Measurements from ENCODE around the gene MOGAT3. TPM values are rescaled to one million over a fixed set of nuclear protein-coding genes. Genes with fewer than 3 reads are reported as not detected.

Gene MOGAT3
- total RNA-seq, 4 donors from 2014 or later, result 0.17 TPM; not detected in 3

- no peak for TF ChIP-seq CTCF (IDR thresholded peaks at IDR 0.05)
- no peak for TF ChIP-seq EP300 (IDR thresholded peaks at IDR 0.05)
- no peak for TF ChIP-seq POLR2A (IDR thresholded peaks at IDR 0.05; ENCODE audit: low read depth)
- no peak for TF ChIP-seq POLR2AphosphoS5 (IDR thresholded peaks at IDR 0.05)
- Histone ChIP-seq H3K36me3 (peaks cover 20 to 47% (median 37%) of the 10 kb centered on the region in 4 donors), H3K9me3 (no peaks in the 10 kb centered on the region), H3K27me3 (no peaks in the 10 kb centered on the region), H3K27ac (replicated peaks in 1 of 4) (peak overlapping the region; percentile 85 to 97 (median 94)), H3K4me3 (peak overlapping the region; percentile 71 to 93 (median 82)), H3K4me1 (peaks cover 35 to 68% (median 46%) of the 10 kb centered on the region in 4 donors)
- no peak for DNase-seq (ENCODE audit: extremely low spot score)
- WGBS, result 9% methylated on average over 26 of the region's 26 CpGs
- intact Hi-C loops (cut with DNase I), result no loop called here
Measured at GRCh38 chr7:101218236-101219125, 17.6 kb upstream of the MOGAT3 start.

- peak; percentile 99 for DNase-seq (ENCODE audit: extremely low spot score)
- Histone ChIP-seq H3K27me3 (no peaks in the 10 kb centered on the region), H3K9me3 (no peaks in the 10 kb centered on the region), H3K4me3 (peak within 1 kb of the TSS; percentile 71 to 93 (median 82)), H3K27ac (replicated peaks in 1 of 4) (peak within 1 kb of the TSS; percentile 85 to 97 (median 94)), H3K36me3 (peaks cover 15 to 47% (median 37%) of the 10 kb centered on the region in 4 donors), H3K4me1 (peaks cover 35 to 67% (median 46%) of the 10 kb centered on the region in 4 donors)
- TF ChIP-seq POLR2A (IDR thresholded peaks at IDR 0.05; ENCODE audit: low read depth) (no peak), POLR2AphosphoS5 (IDR thresholded peaks at IDR 0.05) (peak; percentile 62 to 91), CTCF (IDR thresholded peaks at IDR 0.05) (peak in 1 of 3 experiments; percentile 7), EP300 (IDR thresholded peaks at IDR 0.05) (no peak)
- WGBS, result under 1% methylated on average over 52 of the region's 57 CpGs
- intact Hi-C loops (cut with DNase I), result loop anchor here (2.0 kb wide), 1 partner anchor 27 kb away; the partner anchor contains the start of gene FIS1
Measured at GRCh38 chr7:101217388-101218235, 16.8 kb upstream of the MOGAT3 start, which contains the start of the genes PLOD3 and ZNHIT1. Gene PLOD3 (minus strand): TSS chr7:101217581. CDS start chr7:101217274, 307 bp downstream. Gene ZNHIT1 (plus strand): TSS chr7:101218165. CDS start chr7:101218196, 31 bp downstream.

- no peaks in the 10 kb centered on the region for H3K9me3 ChIP-seq
- TF ChIP-seq POLR2AphosphoS5 (IDR thresholded peaks at IDR 0.05) (no peak), CTCF (IDR thresholded peaks at IDR 0.05) (peak in 1 of 3 experiments; percentile 18), POLR2A (IDR thresholded peaks at IDR 0.05; ENCODE audit: low read depth) (no peak)
- H3K27me3 ChIP-seq, result no peaks in the 10 kb centered on the region
- intact Hi-C loops (cut with DNase I), result loop anchor here (2.0 kb wide), 1 partner anchor 28 kb away; the partner anchor contains the start of gene FIS1
- H3K36me3 ChIP-seq, result peaks cover 19 to 47% (median 40%) of the 10 kb centered on the region in 4 donors
- peak overlapping the region; percentile 71 to 93 (median 82) for H3K4me3 ChIP-seq
- WGBS, result 0% methylated on average over 11 of the region's 34 CpGs
- DNase-seq (ENCODE audit: extremely low spot score), result no peak
- H3K27ac ChIP-seq (replicated peaks in 1 of 4), result peak overlapping the region; percentile 85 to 97 (median 94)
- H3K4me1 ChIP-seq, result peaks cover 35 to 60% (median 46%) of the 10 kb centered on the region in 4 donors
Measured at GRCh38 chr7:101216860-101217387, 16.1 kb upstream of the MOGAT3 start.
